Uterus (tissue), 4 donors: ENCODE data around the gene TWIST2. TPM values are rescaled to one million over a fixed set of nuclear protein-coding genes. Genes with fewer than 3 reads are reported as not detected.
A peak's percentile ranks its signal among the peaks of the same experiment; 100 is the strongest.

Source experiments
- DNase-seq, 2 donors: peaks; one replicate each; pipeline ENCODE4 v3.0.0-alpha.2; 2019 to 2020
- H3K27ac ChIP-seq, 2 donors: fragments of 200-600 bp; sonication (generic); 1 replicate in 1 of 2; 2 replicates in 1 of 2; pipeline ENCODE4 v1.5.1; 2016 to 2018
- H3K27me3 ChIP-seq, 2 donors: fragments of 200-600 bp; sonication (generic); one replicate each; pipeline ENCODE4 v1.5.1; 2018 to 2019; ENCODE audit warnings: control low read depth in 1 of 2
- H3K36me3 ChIP-seq, 2 donors: fragments of 200-600 bp; sonication (generic); one replicate each; pipeline ENCODE4 v1.5.1; 2019; ENCODE audit warnings: control low read depth in 1 of 2
- H3K4me1 ChIP-seq, 2 donors: fragments of 200-600 bp; sonication (generic); one replicate each; pipeline ENCODE4 v1.5.1; 2018 to 2019; ENCODE audit warnings: control low read depth in 1 of 2
- H3K4me3 ChIP-seq, 2 donors: fragments of 200-600 bp; sonication (generic); 1 replicate in 1 of 2; 2 replicates in 1 of 2; pipeline ENCODE4 v1.5.1; 2018 to 2019; ENCODE audit warnings: mild to moderate bottlenecking in 1 of 2
- H3K9me3 ChIP-seq, 2 donors: fragments of 200-600 bp; sonication (generic); one replicate each; pipeline ENCODE4 v1.5.1; 2019; ENCODE audit warnings: control low read depth in 1 of 2
- CTCF ChIP-seq, 4 experiments: fragments of 200-600 bp in 2 of 4; fragments of 450-650 bp in 2 of 4; sonication (generic) in 2 of 4; IDR thresholded peaks; one replicate each; pipeline ENCODE4 v1.5.1; 2016 to 2019; ENCODE audit warnings: antibody characterized with exemption in 4 of 4, mild to moderate bottlenecking in 2 of 4, moderate library complexity in 1 of 4
- POLR2A ChIP-seq, 2 donors: fragments of 450-650 bp; IDR thresholded peaks; one replicate each; pipeline ENCODE4 v1.6.1; 2016; ENCODE audit warnings: antibody characterized with exemption in 2 of 2, mild to moderate bottlenecking in 1 of 2, moderate library complexity in 1 of 2
- intact Hi-C: fragments of 100-400 bp; cut with DNase I; formaldehyde crosslinking; loops from one replicate; pipeline ENCODE4 v1.15.1; 2023; ENCODE audit warnings: low total_unique reads
- total RNA-seq, 4 donors: library from RNA; depleted of rRNA in 3 of 4; stranded (reverse); fragments of >200 nt in 3 of 4; gene quantifications; one replicate each; pipeline versions ENCODE4 v1.1.0 to v1.2.4, GENCODE V29; 2014 to 2023
- donor health status: DM: yes; HTN: yes; CAD: no.

Gene TWIST2
- total RNA-seq, 4 donors from 2014 or later, result 28.1 to 199 (median 63.9) TPM

- Histone ChIP-seq H3K36me3 (no peaks in the 10 kb centered on the region), H3K27ac (no peak overlapping the region), H3K4me3 (no peak overlapping the region), H3K9me3 (no peaks in the 10 kb centered on the region), H3K4me1 (no peaks in the 10 kb centered on the region), H3K27me3 (no peaks in the 10 kb centered on the region)
- no peak for TF ChIP-seq CTCF (IDR thresholded peaks at IDR 0.05)
- TF ChIP-seq POLR2A (IDR thresholded peaks at IDR 0.05), result no peak
- intact Hi-C loops, result no loop called here
- DNase-seq, result peak in 1 of 2 donors; percentile 9
Measured at GRCh38 chr2:238921681-238922319, 73.9 kb downstream of the TWIST2 start.

GRCh38 chr2:238922435-238922834, 74.5 kb downstream of the TWIST2 start:
- H3K36me3 ChIP-seq, result no peaks in the 10 kb centered on the region
- peak in 1 of 2 donors; percentile 16 for DNase-seq
- no peaks in the 10 kb centered on the region for H3K27me3 ChIP-seq
- intact Hi-C loops, result no loop called here
- no peaks in the 10 kb centered on the region for H3K4me1 ChIP-seq
- no peaks in the 10 kb centered on the region for H3K9me3 ChIP-seq
- no peak for TF ChIP-seq POLR2A (IDR thresholded peaks at IDR 0.05)
- TF ChIP-seq CTCF (IDR thresholded peaks at IDR 0.05), result no peak
- no peak overlapping the region for H3K4me3 ChIP-seq
- H3K27ac ChIP-seq, result no peak overlapping the region

GRCh38 chr2:238924032-238924431, 76.1 kb downstream of the TWIST2 start:
- H3K4me1 ChIP-seq, result no peaks in the 10 kb centered on the region
- H3K36me3 ChIP-seq, result no peaks in the 10 kb centered on the region
- H3K9me3 ChIP-seq, result no peaks in the 10 kb centered on the region
- H3K27me3 ChIP-seq, result no peaks in the 10 kb centered on the region
- TF ChIP-seq CTCF (IDR thresholded peaks at IDR 0.05) (no peak), POLR2A (IDR thresholded peaks at IDR 0.05) (no peak)
- intact Hi-C loops, result no loop called here
- H3K4me3 ChIP-seq, result no peak overlapping the region
- DNase-seq, result no peak
- no peak overlapping the region for H3K27ac ChIP-seq

GRCh38 chr2:238924796-238925195, 76.9 kb downstream of the TWIST2 start:
- Histone ChIP-seq H3K4me1 (no peaks in the 10 kb centered on the region), H3K27ac (no peak overlapping the region), H3K9me3 (no peaks in the 10 kb centered on the region), H3K4me3 (no peak overlapping the region), H3K36me3 (no peaks in the 10 kb centered on the region), H3K27me3 (no peaks in the 10 kb centered on the region)
- intact Hi-C loops, result no loop called here
- DNase-seq, result peak in 1 of 2 donors; percentile 11
- TF ChIP-seq POLR2A (IDR thresholded peaks at IDR 0.05), result no peak
- TF ChIP-seq CTCF (IDR thresholded peaks at IDR 0.05), result no peak

- no peak for TF ChIP-seq POLR2A (IDR thresholded peaks at IDR 0.05)
- no peak for TF ChIP-seq CTCF (IDR thresholded peaks at IDR 0.05)
- intact Hi-C loops, result no loop called here
- Histone ChIP-seq H3K4me3 (no peak overlapping the region), H3K36me3 (no peaks in the 10 kb centered on the region), H3K4me1 (peaks cover under 1 to 4% of the 10 kb centered on the region in 2 donors), H3K9me3 (no peaks in the 10 kb centered on the region), H3K27me3 (no peaks in the 10 kb centered on the region), H3K27ac (no peak overlapping the region)
- DNase-seq, result no peak
Measured at GRCh38 chr2:238925281-238925680, 77.4 kb downstream of the TWIST2 start.
